ELF-1 (cell line): ENCODE measurements around the gene CYTH4.
A peak's percentile ranks its signal among the peaks of the same experiment; 100 is the strongest.
"Not testable (repeated sequence)": the region's sequence is repeated elsewhere in the genome, so short reads cannot be mapped to it uniquely, and the experiment has no call there.

Source experiments
- DNase-seq: peaks from one replicate; pipeline ENCODE4 v3.0.0-alpha.2; 2016; ENCODE audit warnings: low read depth, low spot score

Gene CYTH4

GRCh38 chr22:37310075-37310606, 27.8 kb downstream of the CYTH4 start:
- DNase-seq, result no peak

DNA sequence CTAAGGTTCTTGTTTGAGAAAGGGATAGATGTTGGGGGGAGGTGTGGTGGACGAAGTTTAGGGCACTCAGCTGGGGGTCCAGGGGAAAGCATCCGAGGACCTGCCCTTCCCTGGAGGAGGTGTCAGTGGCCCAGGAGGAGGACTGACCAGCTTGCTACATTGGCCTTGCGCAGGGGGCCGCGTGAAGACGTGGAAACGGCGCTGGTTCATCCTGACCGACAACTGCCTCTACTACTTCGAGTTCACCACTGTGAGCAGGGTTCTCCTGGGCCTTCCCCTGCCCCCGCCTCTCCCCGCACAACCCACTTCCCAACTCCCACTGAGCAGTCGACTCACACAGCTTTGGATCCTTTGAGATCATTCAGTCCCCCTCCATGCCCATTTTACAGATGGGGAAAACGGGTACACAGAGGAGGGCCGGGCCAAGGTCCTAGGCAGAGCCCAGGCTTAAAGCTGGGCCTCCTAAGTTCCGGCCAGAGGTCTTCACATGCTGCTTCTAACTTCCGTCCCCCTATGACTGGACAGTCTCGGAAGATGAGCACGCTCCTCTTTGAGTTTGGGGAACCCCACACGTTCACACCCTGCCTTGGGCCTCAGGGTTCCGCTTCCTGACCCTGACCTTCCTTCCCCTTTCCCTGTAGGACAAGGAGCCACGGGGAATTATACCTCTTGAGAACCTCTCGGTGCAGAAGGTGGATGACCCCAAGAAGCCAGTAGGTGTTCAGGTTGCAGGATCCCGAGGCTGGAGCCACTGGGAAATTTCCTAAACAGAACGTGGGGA, 28.7 kb downstream of the CYTH4 start:
- no peak for DNase-seq

DNA sequence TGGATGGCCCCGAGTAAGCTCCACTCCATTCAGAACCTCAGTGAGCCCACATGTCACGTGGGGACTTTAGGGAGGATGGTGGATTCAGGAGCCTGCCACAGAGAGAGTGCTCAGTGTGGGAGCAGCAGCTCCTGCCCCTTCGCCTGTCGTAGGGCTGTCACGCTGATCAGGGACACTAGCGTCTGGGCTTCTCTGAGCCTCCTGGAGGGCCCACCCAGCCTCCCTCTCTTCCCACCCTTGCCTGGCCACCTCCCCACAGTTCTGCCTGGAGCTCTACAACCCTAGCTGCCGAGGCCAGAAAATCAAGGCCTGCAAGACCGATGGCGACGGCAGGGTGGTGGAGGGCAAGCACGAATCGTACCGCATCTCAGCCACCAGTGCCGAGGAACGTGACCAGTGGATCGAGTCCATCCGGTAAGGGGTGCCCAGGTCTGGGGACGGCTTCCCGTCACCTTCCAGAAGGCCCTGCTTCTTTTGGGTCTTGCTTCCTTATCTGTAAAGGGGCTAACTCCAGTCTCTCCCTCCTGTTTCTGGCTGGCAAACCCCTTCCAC, 29.5 kb downstream of the CYTH4 start:
- no peak for DNase-seq

DNA sequence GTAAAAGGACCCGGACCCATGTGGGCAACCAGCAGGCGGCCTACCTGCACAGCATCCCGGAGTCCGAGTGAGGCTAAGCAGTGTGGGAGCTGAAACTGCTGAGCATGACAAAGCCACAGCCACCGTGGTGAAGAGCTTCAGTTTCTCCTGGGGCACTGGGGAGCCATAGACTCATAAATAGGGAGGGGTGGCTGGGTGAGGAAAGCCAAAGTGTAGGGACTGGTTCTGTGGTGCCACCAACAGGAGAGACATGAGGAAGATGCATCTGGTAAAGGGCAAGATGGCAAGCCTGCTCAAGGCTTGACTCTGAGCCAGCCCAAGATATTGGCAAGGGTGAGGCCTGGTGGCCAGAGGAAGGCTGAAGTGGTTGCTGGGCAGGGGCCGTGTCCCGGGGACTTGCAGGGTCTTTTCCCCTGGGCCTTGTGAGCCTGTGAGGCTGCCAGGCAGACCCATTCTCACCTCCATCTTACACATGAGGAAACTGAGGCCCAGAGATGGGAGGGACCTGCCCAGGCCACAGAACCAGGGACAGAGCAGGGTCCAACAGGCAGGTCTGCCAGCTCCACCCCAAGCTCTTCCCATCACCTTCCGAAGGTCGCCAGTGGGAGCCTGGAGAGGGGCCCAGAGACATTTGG, 30.4 kb downstream of the CYTH4 start:
- DNase-seq, result no peak

GRCh38 chr22:37313376-37314314, 31.3 kb downstream of the CYTH4 start:
- DNase-seq, result no peak

DNA sequence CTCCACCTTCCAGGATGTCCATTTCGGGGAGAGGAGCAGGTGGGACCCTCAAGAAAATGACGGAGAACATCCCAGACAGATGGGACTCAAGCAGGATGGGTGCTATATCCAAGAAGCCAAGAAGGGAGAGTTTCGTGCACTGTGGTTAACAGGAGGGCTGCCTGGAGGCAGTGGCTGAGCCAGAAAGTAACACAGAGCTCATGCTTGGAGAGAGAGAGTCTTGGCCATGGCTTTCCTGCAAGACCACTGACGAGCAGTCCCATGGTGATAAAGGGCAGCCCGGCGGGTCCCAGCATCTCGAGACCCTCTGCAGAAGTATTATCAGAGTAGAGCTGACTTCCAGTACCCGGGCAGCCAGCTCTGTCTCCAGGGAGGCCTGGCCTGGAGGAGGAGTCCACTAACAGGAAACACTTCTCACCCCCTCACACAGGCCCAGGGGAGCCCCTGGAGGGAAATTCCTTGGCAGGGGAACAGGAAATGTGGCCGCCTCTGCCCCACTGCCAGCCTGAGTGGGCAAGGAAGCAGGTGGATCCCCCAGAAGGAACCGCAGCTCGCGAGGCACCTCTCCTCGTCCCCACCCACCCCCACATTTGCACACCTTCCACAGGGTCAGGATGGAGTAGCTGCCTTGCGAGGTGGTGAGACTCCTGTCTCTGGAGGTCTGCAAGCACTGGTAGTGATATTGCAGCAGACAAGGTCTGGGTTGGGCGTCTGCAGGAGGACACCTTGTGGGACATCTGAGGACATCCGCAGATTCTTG, 32.2 kb downstream of the CYTH4 start:
- DNase-seq, result no peak

GRCh38 chr22:37316405-37316804, 34.1 kb downstream of the CYTH4 start:
- no peak for DNase-seq

GRCh38 chr22:37316875-37317371, 34.6 kb downstream of the CYTH4 start:
- DNase-seq, result peak; percentile 88

GRCh38 chr22:37317698-37318210, 35.4 kb downstream of the CYTH4 start:
- DNase-seq, result no peak

DNA sequence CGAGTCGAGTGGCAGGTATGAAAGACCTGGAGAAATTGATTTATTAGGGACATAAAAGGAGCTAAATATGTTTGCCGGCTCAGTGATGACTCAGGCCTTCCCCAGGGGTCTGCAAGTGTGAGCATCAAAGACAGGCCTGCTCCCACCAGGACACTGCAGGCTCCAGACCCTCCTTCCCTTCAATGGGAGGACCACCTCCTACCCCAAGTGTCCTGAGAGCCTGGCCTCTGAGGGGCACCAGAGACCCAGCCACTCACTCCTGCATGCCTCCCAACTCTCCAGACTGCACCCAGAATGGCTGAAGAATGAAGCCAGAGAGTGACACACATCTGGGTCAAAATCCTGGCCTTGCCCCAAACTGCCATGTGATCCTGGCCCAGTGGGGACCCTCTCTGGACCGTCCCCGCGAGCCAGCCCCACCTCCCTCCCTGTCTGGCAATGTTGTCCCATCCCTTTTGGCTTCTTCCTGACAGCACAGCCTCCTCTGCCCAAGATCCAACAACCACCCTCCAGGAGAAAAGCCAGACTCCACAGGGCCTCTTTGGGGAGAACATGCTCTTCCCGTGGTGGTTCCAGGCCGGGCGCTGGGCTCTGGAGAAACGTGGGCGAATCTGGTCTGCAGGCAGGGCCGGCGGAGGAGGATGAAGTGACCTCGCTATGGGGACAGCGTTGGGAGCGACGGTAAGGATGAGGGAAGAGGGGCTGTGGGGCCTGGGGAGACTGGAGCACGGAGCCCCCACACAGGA, 36.2 kb downstream of the CYTH4 start:
- DNase-seq, result no peak

DNA sequence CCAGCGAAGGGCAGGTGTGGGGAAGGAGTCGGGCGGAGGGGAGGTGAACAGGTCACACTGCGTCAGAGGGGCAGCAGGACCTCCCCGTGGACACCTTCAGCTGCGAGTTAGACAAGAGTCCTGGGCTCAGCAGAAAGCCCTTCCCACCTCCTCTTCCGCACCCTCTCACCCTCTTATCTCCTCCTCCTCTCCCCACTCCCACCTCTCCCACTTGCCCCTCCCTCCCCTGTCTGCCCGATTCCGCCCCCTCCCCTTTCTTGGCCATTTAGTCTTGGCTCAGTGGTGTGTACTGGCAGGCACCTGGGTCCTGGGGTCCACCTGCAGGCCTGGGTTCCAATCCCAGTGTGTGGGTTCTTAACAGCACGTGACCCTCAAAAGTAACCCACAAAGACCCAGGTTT, 37.2 kb downstream of the CYTH4 start:
- no peak for DNase-seq

GRCh38 chr22:37320726-37321677, 38.7 kb downstream of the CYTH4 start:
- no peak for DNase-seq

DNA sequence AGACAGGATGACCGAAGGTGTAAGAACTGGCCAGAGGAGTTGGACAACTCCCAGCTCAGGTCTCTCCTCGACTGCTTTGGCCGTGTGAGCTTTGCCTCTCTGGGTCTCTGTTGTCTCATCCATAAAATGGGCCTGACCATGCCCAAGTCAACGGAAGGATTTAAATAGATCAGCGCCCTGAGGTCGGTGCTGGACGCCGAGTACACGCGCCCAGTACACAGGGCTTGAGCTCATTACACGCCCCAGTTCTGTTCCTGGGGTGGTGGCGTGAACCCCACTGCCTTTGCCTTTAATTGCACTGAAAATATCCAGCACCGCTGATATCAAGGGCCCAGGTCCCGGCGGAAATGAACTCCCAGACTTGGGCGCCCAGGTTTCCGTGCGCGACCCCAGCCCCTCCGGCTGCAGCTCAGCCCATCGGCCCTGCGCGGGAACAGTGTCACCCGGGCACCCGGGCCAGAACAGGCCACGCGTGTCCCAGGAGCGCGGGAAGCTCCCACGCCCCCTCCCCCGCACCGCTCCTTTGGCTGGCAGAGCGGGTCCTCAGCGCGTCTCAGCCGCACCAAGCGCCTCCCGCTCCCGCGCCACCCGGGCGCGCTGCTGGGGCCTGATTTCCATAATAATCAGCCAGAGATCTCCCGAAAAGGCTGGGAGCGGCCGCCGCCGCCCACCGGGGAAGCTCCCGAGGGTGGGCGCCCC, 42.2 kb downstream of the CYTH4 start:
- DNase-seq, result no peak

GRCh38 chr22:37325039-37325395, 42.7 kb downstream of the CYTH4 start:
- DNase-seq, result no peak

- peak; percentile 50 for DNase-seq
Observed at GRCh38 chr22:37326726-37327125, 44.4 kb downstream of the CYTH4 start.

DNA sequence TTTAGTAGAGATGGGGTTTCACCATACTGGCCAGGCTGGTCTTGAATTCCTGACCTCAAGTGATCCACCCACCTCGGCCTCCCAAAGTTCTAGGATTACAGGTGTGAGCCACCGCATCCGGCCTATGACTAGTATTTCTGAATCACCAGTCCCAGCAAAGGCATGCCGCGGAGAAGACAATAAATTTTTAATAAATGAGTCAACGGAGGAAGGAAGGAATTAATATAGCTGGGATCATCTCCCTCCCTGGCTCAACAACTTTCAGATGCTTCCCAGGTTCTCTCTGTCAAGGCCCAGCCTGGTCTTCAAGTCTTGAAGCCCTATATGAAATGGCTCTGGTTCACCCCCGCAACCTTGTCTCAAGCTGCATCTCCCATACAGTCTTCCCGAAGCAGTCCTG, 45.7 kb downstream of the CYTH4 start:
- DNase-seq, result no peak

DNA sequence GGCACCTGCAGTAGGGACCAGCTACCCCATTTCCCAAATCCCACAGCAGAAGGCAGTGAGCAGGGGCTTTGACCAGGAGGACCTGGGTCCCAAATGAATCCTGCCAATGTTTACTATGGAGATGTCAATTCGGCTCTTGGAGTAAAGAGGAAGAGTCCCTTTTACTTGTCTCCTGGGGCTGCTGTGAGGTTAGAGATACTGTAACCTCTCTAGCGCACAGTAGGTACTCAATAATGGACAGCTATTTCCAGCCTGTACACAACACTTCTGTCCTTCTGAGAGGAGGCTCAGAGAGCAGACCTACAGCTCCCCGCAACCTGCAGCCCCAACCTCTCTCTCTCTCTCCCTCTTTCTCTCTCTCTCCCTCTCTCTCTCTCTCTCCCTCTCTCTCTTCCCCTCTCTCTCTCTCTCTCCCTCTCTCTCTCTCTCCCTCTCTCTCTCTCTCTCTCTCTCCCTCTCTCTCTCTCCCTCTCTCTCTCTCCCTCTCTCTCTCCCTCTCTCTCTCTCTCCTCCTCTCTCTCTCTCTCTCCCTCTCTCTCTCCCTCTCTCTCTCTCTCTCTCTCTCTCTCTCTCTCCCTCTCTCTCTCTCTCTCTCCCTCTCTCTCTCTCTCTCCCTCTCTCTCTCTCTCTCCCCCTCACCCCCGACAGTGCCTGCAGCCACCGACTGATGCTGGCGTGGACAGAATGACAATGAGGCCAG, 46.4 kb downstream of the CYTH4 start:
- not testable (repeated sequence) for DNase-seq
